Measurements from ENCODE around the gene SLC35F4.

SLC35F4 gene

GRCh38 chr14:57611555-57612075, 254.3 kb downstream of the SLC35F4 start:
- H3K27me3 ChIP-seq (replicated peaks) = no peaks in the 10 kb centered on the region
- H3K27ac ChIP-seq = no peak overlapping the region
- in situ Hi-C loops (cut with HindIII; ENCODE audit: low pct_ligation_motif_present, low sequenced_read_pairs) = no loop called here
- no peak for DNase-seq
- H3K36me3 ChIP-seq (replicated peaks) = no peaks in the 10 kb centered on the region
- no peak overlapping the region for H3K4me3 ChIP-seq (ENCODE audit: low read depth, low read length)
- TF ChIP-seq, protein P1, sequence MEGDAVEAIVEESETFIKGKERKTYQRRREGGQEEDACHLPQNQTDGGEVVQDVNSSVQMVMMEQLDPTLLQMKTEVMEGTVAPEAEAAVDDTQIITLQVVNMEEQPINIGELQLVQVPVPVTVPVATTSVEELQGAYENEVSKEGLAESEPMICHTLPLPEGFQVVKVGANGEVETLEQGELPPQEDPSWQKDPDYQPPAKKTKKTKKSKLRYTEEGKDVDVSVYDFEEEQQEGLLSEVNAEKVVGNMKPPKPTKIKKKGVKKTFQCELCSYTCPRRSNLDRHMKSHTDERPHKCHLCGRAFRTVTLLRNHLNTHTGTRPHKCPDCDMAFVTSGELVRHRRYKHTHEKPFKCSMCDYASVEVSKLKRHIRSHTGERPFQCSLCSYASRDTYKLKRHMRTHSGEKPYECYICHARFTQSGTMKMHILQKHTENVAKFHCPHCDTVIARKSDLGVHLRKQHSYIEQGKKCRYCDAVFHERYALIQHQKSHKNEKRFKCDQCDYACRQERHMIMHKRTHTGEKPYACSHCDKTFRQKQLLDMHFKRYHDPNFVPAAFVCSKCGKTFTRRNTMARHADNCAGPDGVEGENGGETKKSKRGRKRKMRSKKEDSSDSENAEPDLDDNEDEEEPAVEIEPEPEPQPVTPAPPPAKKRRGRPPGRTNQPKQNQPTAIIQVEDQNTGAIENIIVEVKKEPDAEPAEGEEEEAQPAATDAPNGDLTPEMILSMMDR (IDR thresholded peaks at IDR 0.05; ENCODE audit: low read depth, low read length, missing control alignments) = no peak

DNA sequence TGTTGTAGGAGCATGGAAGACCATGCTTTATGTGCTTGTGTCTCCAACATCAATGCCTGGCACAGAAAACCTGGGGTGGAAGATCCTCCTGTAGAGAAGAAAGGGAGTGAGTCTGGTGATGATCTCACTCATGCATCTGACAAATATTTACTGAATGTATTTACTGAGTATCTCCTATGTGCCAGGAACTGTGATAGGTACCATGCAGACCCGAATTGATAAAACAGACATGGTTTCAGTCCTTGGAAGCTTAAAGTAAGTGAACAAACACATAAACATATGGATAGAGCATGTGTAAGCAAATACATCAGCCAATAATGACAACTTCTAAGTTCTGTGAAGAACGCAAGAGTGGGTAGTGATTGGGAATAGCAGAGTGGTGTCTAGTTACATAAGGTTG, 255.3 kb downstream of the SLC35F4 start:
- TF ChIP-seq, protein P1 (IDR thresholded peaks at IDR 0.05; ENCODE audit: low read depth, low read length, missing control alignments) = no peak
- DNase-seq = no peak
- Histone ChIP-seq H3K27me3 (replicated peaks) (no peaks in the 10 kb centered on the region), H3K36me3 (replicated peaks) (no peaks in the 10 kb centered on the region), H3K4me3 (ENCODE audit: low read depth, low read length) (no peak overlapping the region), H3K27ac (no peak overlapping the region)
- in situ Hi-C loops (cut with HindIII; ENCODE audit: low pct_ligation_motif_present, low sequenced_read_pairs) = no loop called here

GRCh38 chr14:57609192-57610075, 256.5 kb downstream of the SLC35F4 start:
- in situ Hi-C loops (cut with HindIII; ENCODE audit: low pct_ligation_motif_present, low sequenced_read_pairs) = no loop called here
- Histone ChIP-seq H3K27me3 (replicated peaks) (no peaks in the 10 kb centered on the region), H3K4me3 (ENCODE audit: low read depth, low read length) (no peak overlapping the region), H3K36me3 (replicated peaks) (no peaks in the 10 kb centered on the region), H3K27ac (no peak overlapping the region)
- no peak for DNase-seq
- TF ChIP-seq, protein P1 (IDR thresholded peaks at IDR 0.05; ENCODE audit: low read depth, low read length, missing control alignments) = no peak

DNA sequence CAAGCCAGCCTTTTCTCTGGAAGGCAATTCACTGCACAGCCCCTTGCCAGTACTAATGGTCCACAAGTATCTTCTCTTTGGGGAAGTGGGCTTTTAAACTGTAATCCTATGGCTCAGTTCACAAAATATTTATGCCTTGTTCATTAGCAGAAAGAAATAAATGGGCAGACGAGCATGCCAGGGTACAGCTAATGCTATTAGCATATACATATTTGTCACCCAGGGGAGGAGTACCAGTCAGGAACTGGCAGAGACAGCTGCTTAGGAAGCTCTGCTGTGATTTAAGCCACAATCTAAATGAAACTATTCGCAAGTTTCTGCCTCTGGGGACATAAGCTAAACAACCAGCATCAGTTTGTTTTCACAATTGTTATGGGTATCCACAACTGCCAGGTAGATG, 258.8 kb downstream of the SLC35F4 start:
- in situ Hi-C loops (cut with HindIII; ENCODE audit: low pct_ligation_motif_present, low sequenced_read_pairs) = no loop called here
- TF ChIP-seq, protein P1 (IDR thresholded peaks at IDR 0.05; ENCODE audit: low read depth, low read length, missing control alignments) = no peak
- H3K27me3 ChIP-seq (replicated peaks) = no peaks in the 10 kb centered on the region
- H3K4me3 ChIP-seq (ENCODE audit: low read depth, low read length) = no peak overlapping the region
- no peak overlapping the region for H3K27ac ChIP-seq
- no peaks in the 10 kb centered on the region for H3K36me3 ChIP-seq (replicated peaks)
- DNase-seq = no peak

- TF ChIP-seq, protein P1 (IDR thresholded peaks at IDR 0.05; ENCODE audit: low read depth, low read length, missing control alignments) = no peak
- Histone ChIP-seq H3K27ac (no peak overlapping the region), H3K36me3 (replicated peaks) (no peaks in the 10 kb centered on the region), H3K27me3 (replicated peaks) (no peaks in the 10 kb centered on the region), H3K4me3 (ENCODE audit: low read depth, low read length) (no peak overlapping the region)
- no peak for DNase-seq
- in situ Hi-C loops (cut with HindIII; ENCODE audit: low pct_ligation_motif_present, low sequenced_read_pairs) = no loop called here
Measured at GRCh38 chr14:57583396-57583795, 282.5 kb downstream of the SLC35F4 start.
